ENCODE results near the gene WNK2.

The WNK2 gene

DNA sequence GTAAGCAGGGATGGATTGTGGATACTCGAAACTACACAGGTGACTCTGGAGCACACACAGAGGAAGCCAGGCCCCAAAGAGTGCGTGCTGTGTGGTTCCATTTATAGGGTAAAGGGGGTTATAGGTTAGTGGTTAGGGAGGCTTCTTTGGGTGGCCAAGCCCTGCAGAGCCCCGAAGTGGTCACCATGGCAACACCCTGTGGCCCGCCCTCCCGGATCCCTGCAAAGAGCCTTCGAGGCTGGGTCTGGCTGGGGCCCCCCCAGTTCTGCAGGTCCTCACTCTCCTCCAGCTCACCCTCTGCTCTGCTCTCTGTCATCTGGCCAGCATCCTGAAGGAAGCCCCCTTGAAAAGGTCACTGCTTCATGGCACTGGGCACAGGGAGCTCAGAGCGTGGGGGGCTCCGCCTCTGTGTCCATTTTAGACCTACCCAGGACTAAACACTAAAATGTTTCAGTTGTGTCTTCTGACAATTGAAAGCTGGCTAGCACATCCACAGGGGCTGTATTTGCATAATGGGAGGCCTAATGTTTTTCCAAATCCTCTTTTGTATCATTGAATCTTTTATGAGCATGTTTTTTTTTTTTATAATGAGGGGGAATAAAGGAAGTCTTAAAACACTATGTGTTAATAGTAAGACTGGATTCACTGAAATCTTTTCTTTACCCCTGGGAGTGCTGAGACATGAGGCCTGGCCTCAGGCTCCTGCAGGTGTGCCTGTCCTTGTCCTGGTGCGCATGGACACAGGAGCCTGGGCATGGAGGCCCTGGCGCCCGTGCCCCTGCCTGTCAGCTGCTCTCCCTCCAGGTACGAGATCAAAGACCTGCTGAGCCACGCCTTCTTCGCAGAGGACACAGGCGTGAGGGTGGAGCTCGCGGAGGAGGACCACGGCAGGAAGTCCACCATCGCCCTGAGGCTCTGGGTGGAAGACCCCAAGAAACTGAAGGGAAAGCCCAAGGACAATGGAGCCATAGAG is 55.3 kb downstream of the WNK2 start:
- H3K4me3 ChIP-seq (ENCODE audit: low read length), result no peak overlapping the region
- WGBS (ENCODE audit: insufficient coverage, insufficient read length), result no CpG with 5 or more reads among the region's 19 CpGs
- H3K27ac ChIP-seq (ENCODE audit: low read length), result no peak overlapping the region
- H3K4me1 ChIP-seq (ENCODE audit: control insufficient read depth, insufficient read depth, low read length), result peaks cover 4% of the 10 kb centered on the region; the same call in 1 of the 2 replicates
- H3K9me3 ChIP-seq (ENCODE audit: control insufficient read depth, insufficient read depth, low read length), result no peaks in the 10 kb centered on the region
- H3K27me3 ChIP-seq (ENCODE audit: control insufficient read depth, insufficient read depth, low read length), result no peaks in the 10 kb centered on the region
- H3K36me3 ChIP-seq (ENCODE audit: control insufficient read depth, insufficient read depth, low read length), result peaks cover 5% of the 10 kb centered on the region; the same call in 1 of the 2 replicates
- DNase-seq (ENCODE audit: low read depth, low spot score), result no peak

DNA sequence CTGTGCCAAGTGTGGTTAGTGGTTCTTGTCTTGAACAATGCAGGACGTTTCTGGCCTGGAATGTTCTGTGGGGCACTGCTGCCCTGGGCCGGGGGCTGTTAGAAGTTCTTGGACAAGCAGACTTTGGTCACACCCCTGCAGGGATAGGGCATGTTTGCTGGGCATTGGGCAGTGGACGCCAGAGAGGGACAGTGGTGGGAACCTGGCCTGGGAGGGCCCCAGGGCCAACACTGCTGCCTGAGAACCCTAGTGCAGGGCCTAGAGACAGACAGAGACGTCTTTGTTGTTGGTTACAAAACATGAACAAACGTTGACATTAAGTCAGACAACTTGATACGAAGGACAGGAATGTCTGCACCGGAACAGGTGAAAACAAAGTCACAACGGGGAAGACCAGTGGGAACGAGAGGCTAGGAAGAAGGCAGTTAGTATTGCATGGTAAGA is 57.0 kb downstream of the WNK2 start:
- H3K27me3 ChIP-seq (ENCODE audit: control insufficient read depth, insufficient read depth, low read length), result no peaks in the 10 kb centered on the region
- DNase-seq (ENCODE audit: low read depth, low spot score), result no peak
- no peak overlapping the region for H3K4me3 ChIP-seq (ENCODE audit: low read length)
- H3K4me1 ChIP-seq (ENCODE audit: control insufficient read depth, insufficient read depth, low read length), result peaks cover 4% of the 10 kb centered on the region; the same call in 1 of the 2 replicates
- no peak overlapping the region for H3K27ac ChIP-seq (ENCODE audit: low read length)
- no peaks in the 10 kb centered on the region for H3K9me3 ChIP-seq (ENCODE audit: control insufficient read depth, insufficient read depth, low read length)
- no CpG with 5 or more reads among the region's 9 CpGs for WGBS (ENCODE audit: insufficient coverage, insufficient read length)
- peaks cover 5% of the 10 kb centered on the region; the same call in 1 of the 2 replicates for H3K36me3 ChIP-seq (ENCODE audit: control insufficient read depth, insufficient read depth, low read length)

DNA sequence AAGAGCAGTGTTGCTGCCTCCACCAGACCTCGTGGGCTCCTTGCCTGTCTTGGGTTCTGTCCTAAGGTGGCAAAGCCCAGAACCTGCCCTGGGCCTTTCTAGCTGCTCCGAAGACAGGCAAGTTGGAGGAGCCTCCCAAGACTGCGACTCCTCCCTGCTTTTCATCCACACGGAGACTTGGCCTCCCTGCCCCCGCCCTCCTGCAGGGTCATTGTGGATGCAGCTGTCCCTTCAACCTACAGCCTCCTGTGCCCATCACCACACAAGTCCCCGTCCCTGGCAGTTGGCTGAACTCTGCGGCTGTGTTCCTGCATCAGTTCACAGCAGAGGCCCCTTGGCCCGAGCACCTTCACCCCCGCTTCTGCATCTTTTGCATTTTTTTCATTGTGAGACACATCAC is 59.2 kb downstream of the WNK2 start:
- Histone ChIP-seq H3K27ac (ENCODE audit: low read length) (no peak overlapping the region), H3K27me3 (ENCODE audit: control insufficient read depth, insufficient read depth, low read length) (no peaks in the 10 kb centered on the region), H3K4me1 (ENCODE audit: control insufficient read depth, insufficient read depth, low read length) (peaks cover 4% of the 10 kb centered on the region; the same call in 1 of the 2 replicates), H3K36me3 (ENCODE audit: control insufficient read depth, insufficient read depth, low read length) (peaks cover 3% of the 10 kb centered on the region; the same call in 1 of the 2 replicates), H3K9me3 (ENCODE audit: control insufficient read depth, insufficient read depth, low read length) (no peaks in the 10 kb centered on the region), H3K4me3 (ENCODE audit: low read length) (no peak overlapping the region)
- WGBS (ENCODE audit: insufficient coverage, insufficient read length), result no CpG with 5 or more reads among the region's 9 CpGs
- no peak for DNase-seq (ENCODE audit: low read depth, low spot score)

DNA sequence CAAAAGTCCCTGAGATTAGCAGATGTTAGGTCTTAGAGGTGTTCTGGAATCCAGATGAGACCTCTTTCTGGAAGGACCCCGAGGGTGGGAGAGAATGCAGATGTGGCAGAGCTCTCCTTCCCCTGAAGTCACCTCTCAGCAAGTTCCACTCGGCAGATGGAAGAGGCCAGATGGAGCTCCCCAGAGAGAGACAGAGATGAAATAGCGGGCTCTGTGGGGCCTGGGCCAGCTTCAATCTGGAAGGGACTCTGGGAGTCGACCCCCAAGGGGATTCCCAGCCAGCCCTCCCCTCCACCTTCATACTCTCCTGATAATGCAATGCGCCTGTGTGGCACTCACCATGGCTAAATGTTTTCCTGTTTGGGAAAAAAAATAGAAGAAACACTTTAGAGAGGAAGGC is 60.2 kb downstream of the WNK2 start:
- H3K27ac ChIP-seq (ENCODE audit: low read length), result no peak overlapping the region
- WGBS (ENCODE audit: insufficient coverage, insufficient read length), result no CpG with 5 or more reads among the region's 5 CpGs
- H3K9me3 ChIP-seq (ENCODE audit: control insufficient read depth, insufficient read depth, low read length), result no peaks in the 10 kb centered on the region
- H3K36me3 ChIP-seq (ENCODE audit: control insufficient read depth, insufficient read depth, low read length), result peaks cover 3% of the 10 kb centered on the region; the same call in 1 of the 2 replicates
- peaks cover 4% of the 10 kb centered on the region; the same call in 1 of the 2 replicates for H3K4me1 ChIP-seq (ENCODE audit: control insufficient read depth, insufficient read depth, low read length)
- DNase-seq (ENCODE audit: low read depth, low spot score), result no peak
- no peak overlapping the region for H3K4me3 ChIP-seq (ENCODE audit: low read length)
- H3K27me3 ChIP-seq (ENCODE audit: control insufficient read depth, insufficient read depth, low read length), result no peaks in the 10 kb centered on the region

DNA sequence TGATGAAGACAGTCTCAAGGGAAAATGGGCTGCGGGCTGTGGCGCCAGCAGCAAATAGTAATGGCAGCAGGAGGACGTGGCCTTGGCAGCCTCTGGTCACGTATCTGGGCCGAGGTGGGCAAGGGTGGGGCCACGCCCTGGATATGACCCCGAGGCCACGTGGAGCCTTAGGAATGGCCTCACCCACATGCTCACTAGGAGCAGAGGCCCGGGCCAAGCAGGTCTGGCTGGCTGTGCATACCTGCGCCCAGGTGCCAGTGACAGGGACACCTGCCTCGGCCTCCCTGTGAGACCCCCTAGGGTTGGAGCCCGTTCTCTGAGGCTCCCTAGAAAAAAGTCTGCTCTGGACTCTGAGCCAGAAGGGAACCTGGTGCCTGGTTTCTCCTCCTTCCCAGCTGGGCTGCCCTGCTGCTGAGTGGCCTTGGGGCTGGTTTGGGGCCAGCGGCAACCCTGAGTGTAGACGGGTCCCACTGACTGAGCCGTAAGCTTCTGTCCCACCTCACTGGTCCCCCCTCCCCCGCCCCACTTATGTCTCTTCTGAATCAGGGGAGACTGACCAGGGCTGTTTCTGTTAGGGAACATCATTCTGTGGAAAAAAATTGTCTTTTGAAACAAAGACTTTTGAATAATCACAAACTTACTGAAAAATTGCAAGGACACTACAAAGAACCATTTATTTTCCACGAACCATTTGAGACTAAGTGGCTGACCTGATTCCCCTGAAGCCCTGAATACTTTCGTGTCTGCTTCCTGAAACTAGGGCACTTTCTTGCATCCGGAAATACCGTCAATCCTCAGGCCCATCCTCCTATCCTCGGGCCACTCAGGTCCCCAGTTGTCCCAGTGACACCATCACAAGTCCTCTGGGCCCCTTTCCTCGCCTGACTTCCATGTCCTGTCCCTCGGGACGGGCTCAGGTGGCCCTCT is 60.8 kb downstream of the WNK2 start:
- Histone ChIP-seq H3K4me3 (ENCODE audit: low read length) (no peak overlapping the region), H3K4me1 (ENCODE audit: control insufficient read depth, insufficient read depth, low read length) (peaks cover 4% of the 10 kb centered on the region; the same call in 1 of the 2 replicates), H3K27ac (ENCODE audit: low read length) (no peak overlapping the region), H3K36me3 (ENCODE audit: control insufficient read depth, insufficient read depth, low read length) (peaks cover 3% of the 10 kb centered on the region; the same call in 1 of the 2 replicates), H3K27me3 (ENCODE audit: control insufficient read depth, insufficient read depth, low read length) (no peaks in the 10 kb centered on the region), H3K9me3 (ENCODE audit: control insufficient read depth, insufficient read depth, low read length) (no peaks in the 10 kb centered on the region)
- WGBS (ENCODE audit: insufficient coverage, insufficient read length), result no CpG with 5 or more reads among the region's 24 CpGs
- no peak for DNase-seq (ENCODE audit: low read depth, low spot score)

DNA sequence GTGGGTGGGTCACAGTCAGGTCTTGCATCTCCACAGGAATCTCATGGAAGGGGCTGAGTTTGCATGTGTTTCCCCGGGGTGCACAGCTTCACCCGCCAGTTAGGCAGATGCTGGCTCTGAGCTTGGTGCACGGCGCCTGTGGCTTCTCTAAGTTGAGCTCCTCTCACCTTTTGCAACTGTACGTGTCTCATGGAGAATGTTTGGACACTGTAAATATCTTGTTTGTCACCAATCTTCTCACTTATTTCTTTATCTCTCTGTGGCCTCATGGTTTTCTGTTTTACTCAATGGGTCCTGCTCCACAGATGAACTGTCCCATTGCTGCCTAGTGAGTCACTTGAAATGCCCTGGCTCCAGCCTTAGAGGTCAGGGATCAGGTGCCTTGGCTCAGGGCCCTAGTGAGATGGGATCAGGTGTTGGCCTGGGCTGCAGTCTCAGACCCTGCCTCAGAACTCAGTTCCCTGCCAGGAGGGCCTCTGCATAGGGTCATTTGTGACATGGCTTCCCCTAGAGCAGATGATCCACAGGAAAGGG is 61.6 kb downstream of the WNK2 start:
- WGBS (ENCODE audit: insufficient coverage, insufficient read length), result no CpG with 5 or more reads among the region's 5 CpGs
- DNase-seq (ENCODE audit: low read depth, low spot score), result no peak
- no peaks in the 10 kb centered on the region for H3K27me3 ChIP-seq (ENCODE audit: control insufficient read depth, insufficient read depth, low read length)
- peaks cover 4% of the 10 kb centered on the region; the same call in 1 of the 2 replicates for H3K4me1 ChIP-seq (ENCODE audit: control insufficient read depth, insufficient read depth, low read length)
- H3K36me3 ChIP-seq (ENCODE audit: control insufficient read depth, insufficient read depth, low read length), result 0 out of 2 replicates have a peak, but pooled peaks cover 3% of the 10 kb centered on the region
- H3K4me3 ChIP-seq (ENCODE audit: low read length), result no peak overlapping the region
- no peak overlapping the region for H3K27ac ChIP-seq (ENCODE audit: low read length)
- no peaks in the 10 kb centered on the region for H3K9me3 ChIP-seq (ENCODE audit: control insufficient read depth, insufficient read depth, low read length)

DNA sequence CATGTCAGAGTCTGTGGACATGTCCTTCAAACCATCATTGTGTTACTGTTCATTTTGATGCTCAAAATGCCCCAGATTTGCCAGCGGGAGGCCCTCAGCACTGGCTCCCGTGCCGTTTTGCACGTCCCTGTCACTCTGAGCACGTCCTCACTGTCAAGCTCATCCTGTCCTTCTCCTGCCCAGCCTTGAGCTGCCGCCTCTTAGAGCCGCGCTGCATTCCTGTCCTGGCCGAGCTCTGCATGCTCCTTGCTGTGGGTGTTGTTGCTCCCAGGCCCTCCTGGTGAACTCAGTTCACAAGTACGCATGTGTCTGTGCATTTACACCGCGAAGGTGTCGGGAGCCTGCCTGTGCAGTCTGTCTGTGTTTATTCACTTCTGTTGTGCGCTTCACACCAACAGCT is 62.2 kb downstream of the WNK2 start:
- WGBS (ENCODE audit: insufficient coverage, insufficient read length), result no CpG with 5 or more reads among the region's 14 CpGs
- DNase-seq (ENCODE audit: low read depth, low spot score), result no peak
- Histone ChIP-seq H3K27ac (ENCODE audit: low read length) (no peak overlapping the region), H3K4me1 (ENCODE audit: control insufficient read depth, insufficient read depth, low read length) (peaks cover 4% of the 10 kb centered on the region; the same call in 1 of the 2 replicates), H3K4me3 (ENCODE audit: low read length) (no peak overlapping the region), H3K9me3 (ENCODE audit: control insufficient read depth, insufficient read depth, low read length) (no peaks in the 10 kb centered on the region), H3K36me3 (ENCODE audit: control insufficient read depth, insufficient read depth, low read length) (0 out of 2 replicates have a peak, but pooled peaks cover 3% of the 10 kb centered on the region), H3K27me3 (ENCODE audit: control insufficient read depth, insufficient read depth, low read length) (no peaks in the 10 kb centered on the region)

DNA sequence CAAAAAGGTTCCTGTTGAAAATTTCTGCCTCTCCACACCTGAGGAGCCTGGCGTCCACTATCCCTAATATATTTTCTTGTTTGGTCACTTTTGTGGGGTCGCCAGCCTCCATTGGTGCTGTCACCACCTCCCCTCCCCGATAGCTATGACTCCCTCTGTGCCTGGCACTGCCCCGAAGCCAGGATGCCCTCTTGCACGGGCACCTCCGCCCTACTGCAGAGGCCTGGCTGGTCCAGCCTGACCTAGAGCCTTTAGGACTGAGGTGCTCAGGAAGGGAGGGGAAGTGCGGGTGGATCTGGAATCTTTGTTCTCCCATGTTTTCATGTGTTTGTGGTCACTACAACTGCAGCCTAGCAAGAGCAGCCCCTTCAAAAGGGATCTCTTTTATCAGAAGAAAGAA is 62.6 kb downstream of the WNK2 start:
- DNase-seq (ENCODE audit: low read depth, low spot score), result no peak
- Histone ChIP-seq H3K4me3 (ENCODE audit: low read length) (no peak overlapping the region), H3K4me1 (ENCODE audit: control insufficient read depth, insufficient read depth, low read length) (peaks cover 4% of the 10 kb centered on the region; the same call in 1 of the 2 replicates), H3K36me3 (ENCODE audit: control insufficient read depth, insufficient read depth, low read length) (0 out of 2 replicates have a peak, but pooled peaks cover 3% of the 10 kb centered on the region), H3K27me3 (ENCODE audit: control insufficient read depth, insufficient read depth, low read length) (no peaks in the 10 kb centered on the region), H3K27ac (ENCODE audit: low read length) (no peak overlapping the region), H3K9me3 (ENCODE audit: control insufficient read depth, insufficient read depth, low read length) (no peaks in the 10 kb centered on the region)
- no CpG with 5 or more reads among the region's 7 CpGs for whole genome bisulfite sequencing (ENCODE audit: insufficient coverage, insufficient read length)

DNA sequence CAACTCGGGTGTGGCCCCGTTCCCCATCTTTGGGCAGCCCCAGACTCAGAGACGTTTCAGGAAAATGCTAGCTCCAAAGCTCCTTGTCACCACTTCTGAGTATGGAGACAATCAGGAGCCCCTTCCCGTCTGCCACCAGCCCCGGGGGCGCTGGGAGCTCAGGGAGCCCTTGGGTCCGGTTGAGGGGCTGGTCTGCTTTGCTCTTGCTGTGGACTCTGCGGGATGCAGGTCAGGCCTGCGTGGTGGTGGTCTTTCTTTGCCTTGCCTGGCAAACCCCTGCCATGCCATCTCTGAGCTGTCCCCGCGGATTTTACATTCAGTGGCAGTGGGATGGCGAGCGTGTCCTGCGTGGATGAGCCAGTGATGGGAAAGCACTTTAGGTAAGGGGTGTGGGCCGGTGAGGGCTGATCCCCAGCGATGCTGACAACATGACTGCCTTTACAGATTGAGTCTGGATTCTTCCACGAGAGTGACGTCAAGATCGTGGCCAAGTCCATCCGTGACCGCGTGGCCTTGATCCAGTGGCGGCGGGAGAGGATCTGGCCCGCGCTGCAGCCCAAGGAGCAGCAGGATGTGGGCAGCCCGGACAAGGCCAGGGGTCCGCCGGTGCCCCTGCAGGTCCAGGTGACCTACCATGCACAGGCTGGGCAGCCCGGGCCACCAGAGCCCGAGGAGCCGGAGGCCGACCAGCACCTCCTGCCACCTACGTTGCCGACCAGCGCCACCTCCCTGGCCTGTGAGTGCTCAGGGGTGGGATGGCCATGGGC is 63.3 kb downstream of the WNK2 start:
- DNase-seq (ENCODE audit: low read depth, low spot score), result no peak
- Histone ChIP-seq H3K4me1 (ENCODE audit: control insufficient read depth, insufficient read depth, low read length) (peaks cover 4% of the 10 kb centered on the region; the same call in 1 of the 2 replicates), H3K27me3 (ENCODE audit: control insufficient read depth, insufficient read depth, low read length) (no peaks in the 10 kb centered on the region), H3K27ac (ENCODE audit: low read length) (no peak overlapping the region), H3K4me3 (ENCODE audit: low read length) (no peak overlapping the region), H3K36me3 (ENCODE audit: control insufficient read depth, insufficient read depth, low read length) (no peaks in the 10 kb centered on the region), H3K9me3 (ENCODE audit: control insufficient read depth, insufficient read depth, low read length) (no peaks in the 10 kb centered on the region)
- WGBS (ENCODE audit: insufficient coverage, insufficient read length), result no CpG with 5 or more reads among the region's 36 CpGs

Data from iPS DF 6.9 (cell line).